ENCODE results near the gene IQSEC1.
A peak's percentile ranks its signal among the peaks of the same experiment; 100 is the strongest.
"Not testable (repeated sequence)": the region's sequence is repeated elsewhere in the genome, so short reads cannot be mapped to it uniquely, and the experiment has no call there.

IQSEC1 gene

GRCh38 chr3:12879191-12879815, 193.9 kb downstream of the IQSEC1 start:
- no peak for DNase-seq (ENCODE audit: low read depth, low spot score)
- no peak for TF ChIP-seq CTCF (IDR thresholded peaks at IDR 0.05; ENCODE audit: low read depth, low read length)
- in situ Hi-C loops (cut with HindIII; ENCODE audit: low sequenced_read_pairs), result no loop called here
- H3K4me3 ChIP-seq (ENCODE audit: low read depth, low read length), result no peak overlapping the region

- H3K4me3 ChIP-seq (ENCODE audit: low read depth, low read length); in situ Hi-C loops (cut with HindIII; ENCODE audit: low sequenced_read_pairs); DNase-seq (ENCODE audit: low read depth, low spot score): not testable (repeated sequence)
These were observed 194.5 kb downstream of the IQSEC1 start for GRCh38 chr3:12878758-12879157.

- H3K4me3 ChIP-seq (ENCODE audit: low read depth, low read length), result no peak overlapping the region
- TF ChIP-seq CTCF (IDR thresholded peaks at IDR 0.05; ENCODE audit: low read depth, low read length), result no peak
- DNase-seq (ENCODE audit: low read depth, low spot score), result no peak
- in situ Hi-C loops (cut with HindIII; ENCODE audit: low sequenced_read_pairs), result no loop called here
These were observed 195.1 kb downstream of the IQSEC1 start for GRCh38 chr3:12878141-12878574.

- H3K4me3 ChIP-seq (ENCODE audit: low read depth, low read length), result no peak overlapping the region
- in situ Hi-C loops (cut with HindIII; ENCODE audit: low sequenced_read_pairs), result no loop called here
- DNase-seq (ENCODE audit: low read depth, low spot score), result no peak
- no peak for TF ChIP-seq CTCF (IDR thresholded peaks at IDR 0.05; ENCODE audit: low read depth, low read length)
These were observed 196.2 kb downstream of the IQSEC1 start for GRCh38 chr3:12877040-12877439.

GRCh38 chr3:12875857-12876836, 197.1 kb downstream of the IQSEC1 start:
- DNase-seq (ENCODE audit: low read depth, low spot score), result no peak
- TF ChIP-seq CTCF (IDR thresholded peaks at IDR 0.05; ENCODE audit: low read depth, low read length), result peak; percentile 40
- in situ Hi-C loops (cut with HindIII; ENCODE audit: low sequenced_read_pairs), result no loop called here
- peak overlapping the region; percentile 10 for H3K4me3 ChIP-seq (ENCODE audit: low read depth, low read length)

- DNase-seq (ENCODE audit: low read depth, low spot score), result no peak
- no peak overlapping the region for H3K4me3 ChIP-seq (ENCODE audit: low read depth, low read length)
- no peak for TF ChIP-seq CTCF (IDR thresholded peaks at IDR 0.05; ENCODE audit: low read depth, low read length)
- in situ Hi-C loops (cut with HindIII; ENCODE audit: low sequenced_read_pairs), result no loop called here
These were observed 201.7 kb downstream of the IQSEC1 start for GRCh38 chr3:12871404-12871983.

All from astrocyte of the spinal cord (primary cell).